ENCODE data around the gene SSH3. TPM values are rescaled to one million over a fixed set of nuclear protein-coding genes. Genes with fewer than 3 reads are reported as not detected.

Gene SSH3
- total and polyA plus RNA-seq, 2 of the 8 experiments (the other 6 are each of a cell fraction or from before 2014, with no cell fraction given): 16.9 to 19.8 TPM

DNA sequence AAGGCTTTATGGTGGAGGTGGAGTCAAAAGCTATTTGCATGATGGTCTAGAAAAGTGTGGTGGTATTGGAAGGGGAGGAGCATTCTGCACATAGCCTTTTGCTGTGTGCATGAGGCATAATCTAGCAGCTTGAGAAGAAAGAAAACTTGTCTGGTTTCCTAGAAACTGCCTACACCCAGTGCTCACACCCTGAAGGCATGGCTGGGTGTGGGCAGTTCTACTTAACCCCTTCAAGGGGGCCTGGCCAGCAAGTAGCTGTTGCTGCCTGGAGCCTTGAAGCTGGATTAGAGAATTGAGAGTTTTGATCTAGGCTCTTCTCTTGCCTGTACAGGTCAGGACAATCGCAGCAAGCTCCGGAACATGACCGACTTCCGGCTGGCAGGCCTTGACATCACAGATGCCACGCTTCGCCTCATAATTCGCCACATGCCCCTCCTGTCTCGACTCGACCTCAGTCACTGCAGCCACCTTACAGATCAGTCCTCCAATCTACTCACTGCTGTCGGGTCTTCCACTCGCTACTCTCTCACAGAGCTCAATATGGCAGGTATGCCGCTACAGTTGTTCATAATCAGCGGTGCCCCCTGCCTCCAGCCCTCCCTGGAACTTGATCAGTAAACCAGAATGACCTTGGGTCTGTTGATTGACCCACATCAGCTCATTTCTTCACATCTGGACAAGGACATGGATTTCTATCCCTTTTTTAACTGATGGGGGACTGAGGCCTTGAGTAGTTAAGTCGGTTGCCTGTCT is 49.3 kb upstream of the SSH3 start:
- ChIA-PET POLR2A (ENCODE audit: partially characterized antibody) (interaction anchor here (1.2 to 2.8 kb wide), 3 partner anchors 10 to 16 kb away, joined by 4 to 23 read pairs (median 15); no protein-coding TSS in a partner anchor), CTCF (ENCODE audit: partially characterized antibody) (interaction anchor here (0.8 to 3.7 kb wide), 19 partner anchors 8 to 373 kb away, joined by 3 to 26 read pairs (median 4); no protein-coding TSS in a partner anchor)
- H3K9ac ChIP-seq (replicated peaks in 1 of 4; ENCODE audit: extremely low read depth in 1 of 4, low read depth in 3 of 4, low read length in 3 of 4): no peak overlapping the region
- FAIRE-seq (no peak), DNase-seq (ENCODE audit: low read depth in 1 of 2, low spot score in 2 of 2) (no peak)
- H2AFZ ChIP-seq (ENCODE audit: low read length): no peak overlapping the region
- H3K79me1 ChIP-seq (ENCODE audit: low read depth, low read length): peaks cover 2% of the 10 kb centered on the region; the same call in 1 of the 2 replicates
- H4K91ac ChIP-seq (replicated peaks; ENCODE audit: insufficient read length, low read length): no peak overlapping the region
- H3K23me2 ChIP-seq (ENCODE audit: low read depth, low read length): no peaks in the 10 kb centered on the region; the same call in 1 of the 2 replicates
- H4K8ac ChIP-seq (ENCODE audit: extremely low read depth, insufficient read depth, low read length): no peak overlapping the region
- no peak overlapping the region for H3K18ac ChIP-seq (ENCODE audit: extremely low read depth, low read length)
- WGBS, 2 experiments (ENCODE audit: extremely low coverage in 1 of 2, insufficient coverage in 1 of 2, insufficient read length in 1 of 2, insufficient replicate concordance in 2 of 2, low coverage in 1 of 2, low lambda C conversion rate in 2 of 2, missing lambda C conversion rate in 1 of 2): 94% methylated on average over 14 of the region's 14 CpGs; no CpG with 5 or more reads in 1 of the 2 experiments
- H3K27ac ChIP-seq (ENCODE audit: low read depth, low read length): no peak overlapping the region
- H3K56ac ChIP-seq (replicated peaks; ENCODE audit: insufficient read length, low read depth, low read length): no peak overlapping the region
- H2BK20ac ChIP-seq (ENCODE audit: low read length): no peak overlapping the region
- TF ChIP-seq RFX5 (IDR thresholded peaks at IDR 0.05; ENCODE audit: borderline replicate concordance, low read depth, low read length): no peak
- TF ChIP-seq POLR2AphosphoS5 (IDR thresholded peaks at IDR 0.05; ENCODE audit: low read depth, low read length): 0 out of 2 replicates have a peak, but pooled peaks have one; percentile 5
- no peak overlapping the region for H3K4me2 ChIP-seq (ENCODE audit: insufficient read depth in 1 of 2, low read depth in 2 of 2, low read length in 2 of 2)
- no peaks in the 10 kb centered on the region for H3K27me3 ChIP-seq (replicated peaks in 1 of 4; ENCODE audit: control insufficient read depth in 3 of 4, extremely low read depth in 1 of 4, insufficient read depth in 3 of 4, low read length in 3 of 4)
- H3K36me3 ChIP-seq (ENCODE audit: control insufficient read depth in 2 of 4, insufficient read depth in 4 of 4, low read length in 3 of 4): peaks cover 54 to 76% (median 73%) of the 10 kb centered on the region in 4 experiments
- H4K5ac ChIP-seq (ENCODE audit: insufficient read length, low read depth, low read length): no peak overlapping the region
- H4K20me1 ChIP-seq (replicated peaks in 1 of 2; ENCODE audit: control insufficient read depth in 1 of 2, insufficient read depth in 2 of 2, low read length in 2 of 2): peaks cover 0 to 12% of the 10 kb centered on the region in 2 experiments
- H2BK120ac ChIP-seq (replicated peaks; ENCODE audit: low read depth, low read length): no peak overlapping the region
- H2AK5ac ChIP-seq (ENCODE audit: low read depth, low read length): no peak overlapping the region
- no peak overlapping the region for H3K4ac ChIP-seq (replicated peaks; ENCODE audit: insufficient read length, low read depth, low read length)
- H2BK12ac ChIP-seq (ENCODE audit: low read depth, low read length): no peak overlapping the region
- H3K9me3 ChIP-seq (ENCODE audit: insufficient read depth in 2 of 2, low read depth in 1 of 2, low read length in 1 of 2): no peaks in the 10 kb centered on the region
- H2BK5ac ChIP-seq (ENCODE audit: low read depth, low read length): no peak overlapping the region
- no peak overlapping the region for H3K14ac ChIP-seq (ENCODE audit: insufficient read length)
- no peak overlapping the region for H2BK15ac ChIP-seq (ENCODE audit: low read length)
- H3K4me3 ChIP-seq (ENCODE audit: extremely low read depth in 1 of 4, insufficient read depth in 2 of 4, low read depth in 3 of 4, low read length in 4 of 4): no peak overlapping the region
- H3K79me2 ChIP-seq (ENCODE audit: control insufficient read depth in 1 of 2, insufficient read depth in 2 of 2, low read length in 2 of 2): no peaks in the 10 kb centered on the region
- no peak overlapping the region for H3K23ac ChIP-seq (ENCODE audit: insufficient read length)
- H3K4me1 ChIP-seq (replicated peaks in 1 of 4; ENCODE audit: control insufficient read depth in 3 of 4, insufficient read depth in 4 of 4, low read length in 3 of 4): no peaks in the 10 kb centered on the region
